GM12892 (cell line): ENCODE data around the gene SGTB.

Source experiments
- POLR2AphosphoS5 ChIP-seq: IDR thresholded peaks from 2 replicates; pipeline ENCODE4 v1.6.1; 2011; ENCODE audit warnings: low read depth, low read length, control low read depth
- TAF1 ChIP-seq: IDR thresholded peaks from 2 replicates; pipeline ENCODE4 v1.6.1; 2011; ENCODE audit warnings: low read depth, mild to moderate bottlenecking, control low read depth, low read length, borderline replicate concordance

DNA sequence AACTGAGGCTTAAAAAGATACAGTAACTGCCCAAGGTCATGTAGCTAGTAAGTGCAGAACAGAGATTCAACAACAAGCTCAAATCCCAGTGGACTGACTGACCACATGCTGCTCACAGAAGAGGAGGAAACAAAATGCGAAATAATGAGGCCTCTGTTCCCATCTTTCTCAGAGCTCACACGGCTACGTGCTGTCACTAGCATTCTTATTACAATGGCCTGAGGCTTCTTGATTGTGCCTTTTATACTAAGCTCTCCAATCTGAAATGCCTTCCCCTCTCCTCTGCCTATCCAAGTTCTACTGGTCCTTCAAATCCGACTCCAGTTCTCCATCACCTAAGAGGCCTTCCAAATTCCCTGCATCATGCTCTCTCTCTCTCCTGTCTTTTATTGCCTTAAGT lies 26.0 kb downstream of the SGTB start:
- no peak for TF ChIP-seq POLR2AphosphoS5
- TF ChIP-seq TAF1: no peak
